NCI-H1436 (cell line): ENCODE data around the gene SPSB2.
A peak's percentile ranks its signal among the peaks of the same experiment; 100 is the strongest.
"Not testable (repeated sequence)": the region's sequence is repeated elsewhere in the genome, so short reads cannot be mapped to it uniquely, and the experiment has no call there.

Experiments used
- DNase-seq: peaks from one replicate; lab custom pipeline; 2025; lab: John Stamatoyannopoulos, UW

The SPSB2 gene, protein sequence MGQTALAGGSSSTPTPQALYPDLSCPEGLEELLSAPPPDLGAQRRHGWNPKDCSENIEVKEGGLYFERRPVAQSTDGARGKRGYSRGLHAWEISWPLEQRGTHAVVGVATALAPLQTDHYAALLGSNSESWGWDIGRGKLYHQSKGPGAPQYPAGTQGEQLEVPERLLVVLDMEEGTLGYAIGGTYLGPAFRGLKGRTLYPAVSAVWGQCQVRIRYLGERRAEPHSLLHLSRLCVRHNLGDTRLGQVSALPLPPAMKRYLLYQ

GRCh38 chr12:6873094-6874014, at the start of gene SPSB2:
Gene SPSB2, minus strand, starts transcription at chr12:6873303. Its CDS starts 402 bp downstream, at chr12:6872901.
- DNase-seq = peak; percentile 95

GRCh38 chr12:6921996-6922946, 49.2 kb upstream of the SPSB2 start:
- no peak for DNase-seq

GRCh38 chr12:6921539-6921938, 48.4 kb upstream of the SPSB2 start:
- no peak for DNase-seq

DNA sequence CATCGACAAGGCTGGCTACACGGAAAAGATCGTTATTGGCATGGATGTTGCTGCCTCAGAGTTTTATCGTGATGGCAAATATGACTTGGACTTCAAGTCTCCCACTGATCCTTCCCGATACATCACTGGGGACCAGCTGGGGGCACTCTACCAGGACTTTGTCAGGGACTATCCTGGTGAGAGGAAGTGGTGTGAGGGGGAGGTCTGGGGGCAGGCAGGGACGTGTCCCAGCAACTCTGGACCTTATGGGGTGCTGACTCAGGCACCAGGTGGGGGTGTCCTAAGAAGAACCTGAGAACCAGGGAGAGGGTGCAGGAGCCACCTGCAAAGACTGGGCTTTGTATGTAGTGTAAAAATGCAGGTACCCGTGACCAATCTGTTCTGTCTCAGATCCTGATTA, 46.5 kb upstream of the SPSB2 start:
- no peak for DNase-seq

DNA sequence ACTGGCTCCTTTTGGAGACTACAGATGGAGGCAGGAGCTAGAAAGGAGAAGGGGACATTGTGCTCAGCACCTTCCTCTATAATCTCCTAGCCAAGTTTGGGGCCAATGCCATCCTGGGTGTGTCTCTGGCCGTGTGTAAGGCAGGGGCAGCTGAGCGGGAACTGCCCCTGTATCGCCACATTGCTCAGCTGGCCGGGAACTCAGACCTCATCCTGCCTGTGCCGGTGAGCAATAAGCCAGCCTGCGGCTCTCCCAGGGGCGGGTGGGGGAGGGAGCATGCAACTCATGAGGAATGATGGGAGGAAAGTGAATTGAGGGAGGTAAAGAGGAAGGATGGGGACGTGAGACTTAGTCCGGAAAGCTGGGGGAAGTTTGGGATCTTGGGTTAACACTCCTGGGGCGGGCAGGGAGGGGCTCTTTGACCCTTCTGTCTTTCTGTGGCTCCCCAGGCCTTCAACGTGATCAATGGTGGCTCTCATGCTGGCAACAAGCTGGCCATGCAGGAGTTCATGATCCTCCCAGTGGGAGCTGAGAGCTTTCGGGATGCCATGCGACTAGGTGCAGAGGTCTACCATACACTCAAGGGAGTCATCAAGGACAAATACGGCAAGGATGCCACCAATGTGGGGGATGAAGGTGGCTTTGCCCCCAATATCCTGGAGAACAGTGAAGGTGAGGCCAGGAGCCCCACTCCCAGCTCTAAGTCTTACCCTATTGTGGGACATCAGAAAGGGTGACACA, 44.6 kb upstream of the SPSB2 start:
- DNase-seq = no peak

DNA sequence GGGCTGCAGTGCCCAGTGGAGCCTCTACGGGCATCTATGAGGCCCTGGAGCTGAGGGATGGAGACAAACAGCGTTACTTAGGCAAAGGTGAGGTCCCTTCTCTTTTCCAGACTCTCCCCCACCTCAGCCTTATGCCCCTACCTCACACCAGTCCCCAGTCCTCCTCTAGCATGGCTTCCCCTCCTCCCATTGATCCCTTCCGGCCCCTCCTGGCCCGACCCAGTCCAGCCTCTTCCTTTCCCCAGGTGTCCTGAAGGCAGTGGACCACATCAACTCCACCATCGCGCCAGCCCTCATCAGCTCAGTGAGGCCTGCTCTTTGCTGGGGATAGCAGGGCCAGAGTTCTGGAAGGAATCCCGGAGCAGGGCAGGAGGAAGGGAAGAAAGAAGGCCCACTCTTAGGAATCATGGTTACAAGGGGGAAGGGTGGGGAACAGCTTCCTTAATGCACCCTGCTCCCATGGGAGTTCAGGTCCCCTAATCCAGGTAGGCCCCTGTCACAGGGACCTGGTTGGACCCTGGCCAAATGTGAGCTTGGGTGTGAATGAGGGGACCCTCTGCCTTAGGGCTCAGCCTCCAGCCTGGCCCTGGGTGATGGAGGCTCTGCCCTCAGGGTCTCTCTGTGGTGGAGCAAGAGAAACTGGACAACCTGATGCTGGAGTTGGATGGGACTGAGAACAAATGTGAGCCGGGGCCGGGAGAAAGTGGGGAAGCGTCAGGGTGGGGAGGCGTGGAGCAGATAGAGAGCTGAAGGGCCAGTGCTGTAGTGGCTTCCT, 43.5 kb upstream of the SPSB2 start:
- no peak for DNase-seq

- no peak for DNase-seq
These were observed 42.7 kb upstream of the SPSB2 start for GRCh38 chr12:6915789-6916285.

- DNase-seq = peak; percentile 36
These were observed 42.1 kb upstream of the SPSB2 start for GRCh38 chr12:6914947-6915788.

DNA sequence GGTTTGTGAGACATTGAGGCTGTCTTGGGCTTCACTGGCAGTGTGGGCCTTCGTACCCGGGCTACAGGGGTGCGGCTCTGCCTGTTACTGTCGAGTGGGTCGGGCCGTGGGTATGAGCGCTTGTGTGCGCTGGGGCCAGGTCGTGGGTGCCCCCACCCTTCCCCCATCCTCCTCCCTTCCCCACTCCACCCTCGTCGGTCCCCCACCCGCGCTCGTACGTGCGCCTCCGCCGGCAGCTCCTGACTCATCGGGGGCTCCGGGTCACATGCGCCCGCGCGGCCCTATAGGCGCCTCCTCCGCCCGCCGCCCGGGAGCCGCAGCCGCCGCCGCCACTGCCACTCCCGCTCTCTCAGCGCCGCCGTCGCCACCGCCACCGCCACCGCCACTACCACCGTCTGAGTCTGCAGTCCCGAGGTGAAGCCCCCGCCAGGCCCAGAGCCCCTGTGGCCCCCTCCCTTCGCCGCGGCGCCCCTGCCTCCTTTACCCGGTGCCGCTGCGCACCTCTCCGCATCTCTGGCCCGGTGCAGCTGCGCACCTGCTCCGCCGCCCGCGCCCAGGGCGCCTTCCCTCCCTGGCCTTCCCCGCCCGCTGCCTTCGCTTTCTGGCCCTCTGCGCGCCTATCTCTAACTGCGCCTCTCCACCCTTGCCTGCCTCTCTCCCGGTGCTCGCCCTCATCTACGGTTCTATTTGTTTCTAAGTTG, 41.3 kb upstream of the SPSB2 start, which contains the start of gene ENO2:
Gene ENO2, plus strand, starts transcription at position 335 of the 701 bp plus-strand sequence. CDS start 1,253 bp downstream, outside the sequence.
- peak; percentile 70 for DNase-seq

DNA sequence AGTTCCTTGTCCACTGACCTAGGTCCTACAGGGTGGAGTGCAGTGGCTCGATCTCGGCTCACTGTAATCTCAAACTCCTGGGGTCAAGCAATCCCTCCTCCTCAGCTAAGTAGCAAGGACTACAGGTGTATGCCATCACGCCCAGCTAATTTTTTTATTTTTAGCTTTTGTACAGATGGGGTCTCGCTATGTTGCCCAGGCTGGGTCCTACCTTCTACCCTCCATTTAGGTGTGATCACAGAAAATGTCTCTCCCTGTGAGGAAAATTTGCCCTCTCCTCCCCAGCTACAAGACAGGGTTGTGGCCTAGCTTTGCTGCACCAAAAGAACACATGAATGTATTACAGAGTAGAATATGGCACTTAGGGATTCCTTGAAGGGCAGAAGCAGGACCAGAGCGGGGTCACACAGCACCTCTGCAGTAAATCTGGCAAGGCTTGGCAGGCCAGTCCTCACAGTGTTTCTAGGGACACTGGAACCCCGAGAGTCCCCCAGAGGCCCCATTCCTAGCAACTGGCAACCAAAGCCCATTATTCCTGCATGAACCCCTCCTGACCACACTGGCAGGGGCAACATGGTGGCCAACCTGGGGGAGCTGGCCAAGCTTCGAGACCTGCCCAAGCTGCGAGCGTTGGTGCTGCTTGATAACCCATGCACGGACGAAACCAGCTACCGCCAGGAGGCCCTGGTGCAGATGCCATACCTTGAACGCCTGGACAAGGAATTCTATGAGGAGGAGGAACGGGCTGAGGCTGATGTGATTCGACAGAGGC, 39.2 kb upstream of the SPSB2 start:
- DNase-seq = no peak

GRCh38 chr12:6909421-6910145, 36.5 kb upstream of the SPSB2 start:
- no peak for DNase-seq

- DNase-seq = not testable (repeated sequence)
These were observed 35.0 kb upstream of the SPSB2 start for GRCh38 chr12:6908141-6908540.

- no peak for DNase-seq
These were observed 32.4 kb upstream of the SPSB2 start for GRCh38 chr12:6905414-6906040.

DNA sequence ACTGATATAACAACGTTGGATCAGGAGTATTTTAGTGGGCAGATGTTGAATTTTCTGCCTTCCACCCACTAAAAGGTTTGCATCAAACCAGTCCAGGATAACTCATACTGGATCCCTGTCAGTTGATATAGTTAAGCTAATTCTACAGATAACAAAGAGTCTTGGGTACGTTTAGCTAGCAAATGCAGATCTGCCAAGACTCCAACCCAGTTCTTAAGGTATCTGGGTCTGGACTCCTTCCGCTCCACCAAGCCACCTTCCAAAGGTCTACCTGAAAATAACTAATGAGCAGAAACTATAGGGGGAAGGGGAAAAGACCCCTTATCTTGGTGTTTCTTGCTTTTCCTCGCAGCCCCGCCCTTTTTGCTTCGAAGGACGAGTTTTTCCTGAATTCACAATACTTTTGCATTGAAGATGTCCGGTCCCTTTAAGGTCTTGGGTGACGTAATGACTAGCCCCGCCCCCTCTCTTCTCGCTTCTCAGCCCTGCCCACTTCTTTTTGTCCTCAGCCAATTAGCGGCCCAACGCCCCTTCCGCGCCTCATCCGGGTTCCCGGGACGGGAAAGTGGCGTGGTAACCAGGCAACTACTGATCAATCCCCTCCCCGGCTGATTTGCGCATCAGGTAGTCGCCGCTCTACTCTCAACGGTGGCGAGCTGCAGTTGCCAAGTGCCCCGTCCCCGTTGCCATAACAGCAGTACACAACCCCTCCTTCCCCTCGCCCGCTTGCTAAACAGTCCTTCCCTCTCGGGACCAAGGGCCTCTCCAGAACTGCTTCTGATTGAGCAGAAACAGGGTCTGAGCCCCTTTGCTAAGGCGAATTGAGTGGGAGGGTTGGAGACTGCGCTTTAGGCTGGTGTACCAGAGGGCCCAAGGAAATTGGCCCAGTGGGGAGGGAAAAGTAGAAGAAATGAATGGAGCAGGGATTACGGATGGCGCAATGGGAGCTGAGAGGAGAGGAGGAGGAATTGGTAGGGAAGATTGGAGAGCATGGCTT, 31.5 kb upstream of the SPSB2 start, which contains the start of gene LRRC23:
Gene LRRC23, plus strand, starts transcription at position 543 of the 997 bp plus-strand sequence. CDS start 812 bp downstream, outside the sequence.
- DNase-seq = peak; percentile 98

GRCh38 chr12:6903722-6904121, 30.6 kb upstream of the SPSB2 start:
- DNase-seq = no peak
